IMR-90 (cell line): ENCODE measurements around the gene ENPP7. TPM values are rescaled to one million over a fixed set of nuclear protein-coding genes. Genes with fewer than 3 reads are reported as not detected.

ENCODE experiments used
- ATAC-seq: fragments of 200-7000 bp; cut with Tn5 transposase; 2 replicates; pipeline ENCODE4 v1.9.1; 2020; ENCODE audit warnings: low read depth, mild to moderate bottlenecking, moderate library complexity
- BruUV-seq: library from RNA; stranded (reverse); fragments of 400-500 nt; replicated peaks from 2 replicates; lab custom pipeline; 2021; lab: Mats Ljungman, UMichigan
- CTCF ChIA-PET: fragments of 300-600 bp; formaldehyde crosslinking; extraction: SDS; loops from one replicate; lab custom pipeline; 2021; ENCODE audit warnings: antibody characterized with exemption; lab: Yijun Ruan, JAX
- POLR2A ChIA-PET: fragments of 300-600 bp; sonication (Branson Sonifier 250); formaldehyde crosslinking; loops from one replicate; lab custom pipeline; 2022; ENCODE audit warnings: antibody characterized with exemption; ENCODE audit not compliant: unreplicated experiment; lab: Charles Lee
- DNase-seq: peaks from one replicate; pipeline ENCODE4 v3.0.0; 2013
- H2AFZ ChIP-seq: replicated peaks from 2 replicates; pipeline ENCODE3; 2013; ENCODE audit warnings: low read length, mild to moderate bottlenecking; ENCODE audit not compliant: poor library complexity
- H2AK5ac ChIP-seq: 2 replicates; pipeline ENCODE4 v1.6.1; 2013; ENCODE audit warnings: low read depth, low read length, inconsistent platforms
- H2AK9ac ChIP-seq: replicated peaks from 2 replicates; pipeline ENCODE3; 2013; ENCODE audit warnings: mild to moderate bottlenecking, low read depth, low read length, moderate library complexity; ENCODE audit not compliant: poor library complexity
- H2BK120ac ChIP-seq: 2 replicates; pipeline ENCODE4 v1.6.1; 2013; ENCODE audit warnings: low read depth, low read length, inconsistent platforms
- H2BK15ac ChIP-seq: 3 replicates; pipeline ENCODE4 v1.6.1; 2013; ENCODE audit warnings: low read depth, low read length, inconsistent platforms
- H2BK20ac ChIP-seq: 2 replicates; pipeline ENCODE4 v1.6.1; 2013; ENCODE audit warnings: low read depth, mild to moderate bottlenecking, inconsistent platforms, low read length, moderate library complexity
- H2BK5ac ChIP-seq: 2 replicates; pipeline ENCODE4 v1.6.1; 2013; ENCODE audit warnings: mild to moderate bottlenecking, low read depth, low read length, inconsistent platforms; ENCODE audit not compliant: poor library complexity, severe bottlenecking
- H3K14ac ChIP-seq: replicated peaks from 2 replicates; pipeline ENCODE4 v1.6.1; 2013; ENCODE audit warnings: low read depth, low read length, inconsistent platforms
- H3K18ac ChIP-seq: 2 replicates; pipeline ENCODE4 v1.6.1; 2013; ENCODE audit warnings: low read depth, low read length, control low read depth
- H3K23ac ChIP-seq: 2 replicates; pipeline ENCODE4 v1.6.1; 2013; ENCODE audit warnings: low read depth, low read length, inconsistent platforms
- H3K27ac ChIP-seq: 2 replicates; pipeline ENCODE4 v1.5.1; 2013; ENCODE audit warnings: mild to moderate bottlenecking, control low read depth, low read length; ENCODE audit not compliant: insufficient read depth
- H3K27me3 ChIP-seq: 2 replicates; pipeline ENCODE4 v1.6.1; 2013; ENCODE audit warnings: low read length; ENCODE audit not compliant: control insufficient read depth, insufficient read depth
- H3K36me3 ChIP-seq: 2 replicates; pipeline ENCODE4 v1.6.1; 2013; ENCODE audit warnings: low read length, mixed read lengths; ENCODE audit not compliant: control insufficient read depth, insufficient read depth
- H3K4ac ChIP-seq: 2 replicates; pipeline ENCODE4 v1.6.1; 2013; ENCODE audit warnings: low read depth, low read length, inconsistent platforms
- H3K4me1 ChIP-seq: 2 replicates; pipeline ENCODE4 v1.6.1; 2013; ENCODE audit warnings: low read length, mixed read lengths; ENCODE audit not compliant: control insufficient read depth, insufficient read depth
- H3K4me2 ChIP-seq: 2 replicates; pipeline ENCODE4 v1.6.1; 2013; ENCODE audit warnings: low read depth, mild to moderate bottlenecking, control low read depth, low read length, moderate library complexity
- H3K4me3 ChIP-seq: 2 replicates; pipeline ENCODE4 v1.5.1; 2013; ENCODE audit warnings: low read depth, mild to moderate bottlenecking, control low read depth, low read length, moderate library complexity; ENCODE audit not compliant: insufficient read depth
- H3K56ac ChIP-seq: 2 replicates; pipeline ENCODE4 v1.6.1; 2013; ENCODE audit warnings: low read length, inconsistent platforms; ENCODE audit not compliant: insufficient read depth; ENCODE audit errors: extremely low read depth
- H3K79me1 ChIP-seq, 2 experiments: 2 replicates each; pipeline ENCODE4 v1.6.1; 2013; ENCODE audit warnings: low read length in 2 of 2, inconsistent platforms in 1 of 2, low read depth in 1 of 2
- H3K9ac ChIP-seq: 2 replicates; pipeline ENCODE4 v1.6.1; 2013; ENCODE audit warnings: low read depth, low read length, control low read depth
- H3K9me1 ChIP-seq: 2 replicates; pipeline ENCODE4 v1.6.1; 2013; ENCODE audit warnings: low read length, inconsistent platforms; ENCODE audit not compliant: insufficient read depth
- H3K9me3 ChIP-seq: 2 replicates; pipeline ENCODE4 v1.6.1; 2013; ENCODE audit warnings: low read length; ENCODE audit not compliant: control insufficient read depth, insufficient read depth
- H4K20me1 ChIP-seq: 2 replicates; pipeline ENCODE4 v1.6.1; 2013; ENCODE audit warnings: low read length, inconsistent platforms; ENCODE audit not compliant: insufficient read depth
- H4K5ac ChIP-seq: 2 replicates; pipeline ENCODE4 v1.6.1; 2013; ENCODE audit warnings: mild to moderate bottlenecking, low read depth, low read length, control low read depth
- H4K8ac ChIP-seq, 2 experiments: 2 replicates each; pipeline ENCODE4 v1.6.1; 2013; ENCODE audit warnings: low read depth in 2 of 2, low read length in 2 of 2, control low read depth in 1 of 2, inconsistent platforms in 1 of 2
- H4K91ac ChIP-seq: 2 replicates; pipeline ENCODE4 v1.6.1; 2013; ENCODE audit warnings: low read depth, low read length, inconsistent platforms; ENCODE audit not compliant: insufficient read depth
- BHLHE40 ChIP-seq: fragments of 150-350 bp; IDR thresholded peaks from 2 replicates; pipeline ENCODE4 v1.6.1; 2016; ENCODE audit warnings: mild to moderate bottlenecking, low read depth, low read length
- CHD1 ChIP-seq: IDR thresholded peaks from 2 replicates; pipeline ENCODE4 v1.6.1; 2012; ENCODE audit warnings: low read depth, low read length, improper control_type of control experiment
- CTCF ChIP-seq: conservative IDR thresholded peaks from 2 replicates; pipeline ENCODE4 v1.5.1; 2012; ENCODE audit warnings: mild to moderate bottlenecking, low read depth, low read length, improper control_type of control experiment
- FOS ChIP-seq: fragments of 150-350 bp; IDR thresholded peaks from 2 replicates; pipeline ENCODE4 v1.6.1; 2016; ENCODE audit warnings: low read depth, low read length
- MAFK ChIP-seq: IDR thresholded peaks from 2 replicates; pipeline ENCODE4 v1.6.1; 2012; ENCODE audit warnings: low read depth, low read length, improper control_type of control experiment
- MAZ ChIP-seq: IDR thresholded peaks from 2 replicates; pipeline ENCODE4 v1.6.1; 2012; ENCODE audit warnings: low read depth, mild to moderate bottlenecking, low read length, improper control_type of control experiment, moderate library complexity, borderline replicate concordance
- NFE2L2 ChIP-seq: fragments of 150-350 bp; IDR thresholded peaks from 2 replicates; pipeline ENCODE4 v1.6.1; 2016; ENCODE audit warnings: low read depth, mild to moderate bottlenecking, low read length
- POLR2A ChIP-seq: IDR thresholded peaks from 2 replicates; pipeline ENCODE4 v1.6.1; 2012; ENCODE audit warnings: mild to moderate bottlenecking, low read depth, low read length
- RAD21 ChIP-seq: IDR thresholded peaks from 2 replicates; pipeline ENCODE4 v1.6.1; 2012; ENCODE audit warnings: low read length, improper control_type of control experiment
- RCOR1 ChIP-seq: IDR thresholded peaks from 2 replicates; pipeline ENCODE4 v1.6.1; 2012; ENCODE audit warnings: mild to moderate bottlenecking, low read length, improper control_type of control experiment; ENCODE audit not compliant: insufficient replicate concordance
- RFX5 ChIP-seq: IDR thresholded peaks from 2 replicates; pipeline ENCODE4 v1.8.0; 2012; ENCODE audit warnings: low read depth, mild to moderate bottlenecking, low read length, moderate library complexity
- SMC3 ChIP-seq: fragments of 150-350 bp; IDR thresholded peaks from 2 replicates; pipeline ENCODE4 v1.6.1; 2016; ENCODE audit warnings: low read depth, mild to moderate bottlenecking, antibody characterized with exemption, low read length, moderate library complexity
- WGBS, 2 experiments: methylation state at CpG; one replicate each; pipeline versions ENCODE4 v1.1.5 to v1.1.7; 2013; ENCODE audit warnings: missing lambda C conversion rate in 2 of 2; ENCODE audit not compliant: insufficient read length in 1 of 2; ENCODE audit errors: extremely low coverage in 2 of 2; 5-methylcytosine and 5-hydroxymethylcytosine counted together
- dilution Hi-C: fragments of 300-500 bp; cut with HindIII; formaldehyde crosslinking; loops from one replicate; pipeline ENCODE4 v1.14.3; 2018; ENCODE audit warnings: low sequenced_read_pairs; ENCODE audit not compliant: unreplicated experiment
- in situ Hi-C: fragments of 300-500 bp; cut with MboI; formaldehyde crosslinking; loops from 3 replicates; pipeline ENCODE4 v1.14.3; 2019; ENCODE audit warnings: low sequenced_read_pairs, inconsistent platforms, mixed read lengths
- intact Hi-C: fragments of 100-400 bp; cut with micrococcal nuclease; formaldehyde crosslinking; loops from 2 replicates; pipeline ENCODE4 v1.10.0; 2022
- polyA plus RNA-seq, 3 experiments: library from polyadenylated mRNA; depleted of rRNA; stranded (reverse); fragments of >200 nt; gene quantifications; 2 replicates each; pipeline ENCODE4 v1.2.3, GENCODE V29; 2012; ENCODE audit warnings: low replicate concordance in 1 of 3
- total RNA-seq: library from RNA; depleted of rRNA; stranded (reverse); fragments of >200 nt; gene quantifications from 2 replicates; pipeline ENCODE4 v1.2.3, GENCODE V29; 2012
- TF ChIP-seq, protein P1 (sequence below): fragments of 150-350 bp; IDR thresholded peaks from 2 replicates; pipeline ENCODE4 v1.6.1; 2016; ENCODE audit warnings: low read depth, mild to moderate bottlenecking, low read length, moderate library complexity, borderline replicate concordance

Gene ENPP7
- total and polyA plus RNA-seq, 2 of the 4 experiments (the other 2 are of a cell fraction), result not detected

DNA sequence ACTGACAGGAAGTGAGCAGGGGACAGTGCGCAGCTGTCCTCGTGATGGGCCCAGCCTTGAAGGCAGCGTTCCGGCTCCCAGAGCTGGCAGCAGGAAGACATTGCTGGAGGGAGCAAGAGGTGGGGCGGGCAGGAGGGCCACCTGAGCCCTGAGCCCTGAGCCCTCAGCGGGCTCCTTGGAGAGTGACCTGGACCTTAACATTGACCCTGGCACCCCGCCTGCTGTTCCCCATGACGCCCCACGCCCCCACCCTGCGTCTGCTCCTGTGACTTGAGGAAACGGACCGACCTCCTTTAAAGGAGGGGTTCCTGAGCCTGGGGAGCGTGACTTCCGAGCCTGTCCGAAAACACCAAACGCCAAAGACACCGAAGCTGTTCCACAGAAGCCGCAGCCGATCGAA is 25.1 kb upstream of the ENPP7 start:
- H3K4me3 ChIP-seq, result no peak overlapping the region
- H4K5ac ChIP-seq, result no peak overlapping the region
- H3K56ac ChIP-seq, result no peak overlapping the region
- no peak overlapping the region for H3K18ac ChIP-seq
- H3K4me2 ChIP-seq, result no peak overlapping the region
- DNase-seq (no peak), ATAC-seq (no peak)
- no peak overlapping the region for H3K23ac ChIP-seq
- POLR2A ChIA-PET, result no interaction called here
- H2AFZ ChIP-seq, result no peak overlapping the region
- H2BK20ac ChIP-seq, result no peak overlapping the region
- no peaks in the 10 kb centered on the region for H3K4me1 ChIP-seq
- H2BK15ac ChIP-seq, result no peak overlapping the region
- dilution Hi-C loops, result no loop called here
- CTCF ChIA-PET, result no interaction called here
- H3K14ac ChIP-seq, result no peak overlapping the region
- no peaks in the 10 kb centered on the region for H3K9me3 ChIP-seq
- no peaks in the 10 kb centered on the region for H3K36me3 ChIP-seq
- H3K27me3 ChIP-seq, result peaks cover 4% of the 10 kb centered on the region; the same call in 1 of the 2 replicates
- H4K91ac ChIP-seq, result no peak overlapping the region
- TF ChIP-seq SMC3, result no peak
- no peak for TF ChIP-seq NFE2L2
- no peak for TF ChIP-seq RFX5
- TF ChIP-seq CTCF, result no peak
- TF ChIP-seq, protein P1, sequence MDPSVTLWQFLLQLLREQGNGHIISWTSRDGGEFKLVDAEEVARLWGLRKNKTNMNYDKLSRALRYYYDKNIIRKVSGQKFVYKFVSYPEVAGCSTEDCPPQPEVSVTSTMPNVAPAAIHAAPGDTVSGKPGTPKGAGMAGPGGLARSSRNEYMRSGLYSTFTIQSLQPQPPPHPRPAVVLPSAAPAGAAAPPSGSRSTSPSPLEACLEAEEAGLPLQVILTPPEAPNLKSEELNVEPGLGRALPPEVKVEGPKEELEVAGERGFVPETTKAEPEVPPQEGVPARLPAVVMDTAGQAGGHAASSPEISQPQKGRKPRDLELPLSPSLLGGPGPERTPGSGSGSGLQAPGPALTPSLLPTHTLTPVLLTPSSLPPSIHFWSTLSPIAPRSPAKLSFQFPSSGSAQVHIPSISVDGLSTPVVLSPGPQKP, result no peak
- TF ChIP-seq POLR2A, result no peak
- TF ChIP-seq RAD21, result no peak
- TF ChIP-seq CHD1, result no peak
- TF ChIP-seq MAZ, result no peak
- TF ChIP-seq RCOR1, result no peak
- no peak for TF ChIP-seq MAFK
- TF ChIP-seq BHLHE40, result no peak
- no peak for TF ChIP-seq FOS
- H2AK9ac ChIP-seq, result no peak overlapping the region
- H4K20me1 ChIP-seq, result no peaks in the 10 kb centered on the region
- H3K9me1 ChIP-seq, result no peaks in the 10 kb centered on the region
- no peak overlapping the region for H4K8ac ChIP-seq
- H3K4ac ChIP-seq, result no peak overlapping the region
- H2AK5ac ChIP-seq, result no peak overlapping the region
- WGBS, 2 experiments, result 81% methylated on average over 11 of the region's 20 CpGs; no CpG with 5 or more reads in 1 of the 2 experiments
- in situ Hi-C loops, result loop anchor here (25.0 kb wide), 1 partner anchor 618 kb away; no protein-coding TSS in a partner anchor
- no peak overlapping the region for H2BK120ac ChIP-seq
- H3K79me1 ChIP-seq, result no peaks in the 10 kb centered on the region
- intact Hi-C loops, result no loop called here
- no peak overlapping the region for H2BK5ac ChIP-seq
- H3K9ac ChIP-seq, result no peak overlapping the region
- no peak overlapping the region for H3K27ac ChIP-seq
- BruUV-seq, result no TSS peak
